ENCODE measurements around the gene NYNRIN. TPM values are rescaled to one million over a fixed set of nuclear protein-coding genes. Genes with fewer than 3 reads are reported as not detected.
"Not testable (repeated sequence)": the region's sequence is repeated elsewhere in the genome, so short reads cannot be mapped to it uniquely, and the experiment has no call there.

Gene NYNRIN
- total and polyA plus RNA-seq, 10 of the 15 experiments (the other 5 are each of a cell fraction or from before 2014, with no cell fraction given) = under 0.01 to 0.15 (median 0.01) TPM; not detected in 5

GRCh38 chr14:24353559-24354481 lies 45.0 kb upstream of the NYNRIN start (continued):
- TF ChIP-seq, protein P1, sequence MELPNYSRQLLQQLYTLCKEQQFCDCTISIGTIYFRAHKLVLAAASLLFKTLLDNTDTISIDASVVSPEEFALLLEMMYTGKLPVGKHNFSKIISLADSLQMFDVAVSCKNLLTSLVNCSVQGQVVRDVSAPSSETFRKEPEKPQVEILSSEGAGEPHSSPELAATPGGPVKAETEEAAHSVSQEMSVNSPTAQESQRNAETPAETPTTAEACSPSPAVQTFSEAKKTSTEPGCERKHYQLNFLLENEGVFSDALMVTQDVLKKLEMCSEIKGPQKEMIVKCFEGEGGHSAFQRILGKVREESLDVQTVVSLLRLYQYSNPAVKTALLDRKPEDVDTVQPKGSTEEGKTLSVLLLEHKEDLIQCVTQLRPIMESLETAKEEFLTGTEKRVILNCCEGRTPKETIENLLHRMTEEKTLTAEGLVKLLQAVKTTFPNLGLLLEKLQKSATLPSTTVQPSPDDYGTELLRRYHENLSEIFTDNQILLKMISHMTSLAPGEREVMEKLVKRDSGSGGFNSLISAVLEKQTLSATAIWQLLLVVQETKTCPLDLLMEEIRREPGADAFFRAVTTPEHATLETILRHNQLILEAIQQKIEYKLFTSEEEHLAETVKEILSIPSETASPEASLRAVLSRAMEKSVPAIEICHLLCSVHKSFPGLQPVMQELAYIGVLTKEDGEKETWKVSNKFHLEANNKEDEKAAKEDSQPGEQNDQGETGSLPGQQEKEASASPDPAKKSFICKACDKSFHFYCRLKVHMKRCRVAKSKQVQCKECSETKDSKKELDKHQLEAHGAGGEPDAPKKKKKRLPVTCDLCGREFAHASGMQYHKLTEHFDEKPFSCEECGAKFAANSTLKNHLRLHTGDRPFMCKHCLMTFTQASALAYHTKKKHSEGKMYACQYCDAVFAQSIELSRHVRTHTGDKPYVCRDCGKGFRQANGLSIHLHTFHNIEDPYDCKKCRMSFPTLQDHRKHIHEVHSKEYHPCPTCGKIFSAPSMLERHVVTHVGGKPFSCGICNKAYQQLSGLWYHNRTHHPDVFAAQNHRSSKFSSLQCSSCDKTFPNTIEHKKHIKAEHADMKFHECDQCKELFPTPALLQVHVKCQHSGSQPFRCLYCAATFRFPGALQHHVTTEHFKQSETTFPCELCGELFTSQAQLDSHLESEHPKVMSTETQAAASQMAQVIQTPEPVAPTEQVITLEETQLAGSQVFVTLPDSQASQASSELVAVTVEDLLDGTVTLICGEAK (IDR thresholded peaks at IDR 0.05; ENCODE audit: borderline replicate concordance) = no peak
- TF ChIP-seq ZSCAN29 (IDR thresholded peaks at IDR 0.05) (no peak), ELK1 (IDR thresholded peaks at IDR 0.05; ENCODE audit: low read depth, low read length) (no peak), CUX1 (IDR thresholded peaks at IDR 0.05; ENCODE audit: insufficient replicate concordance, low read depth, low read length) (no peak), HDAC6 (IDR thresholded peaks at IDR 0.05; ENCODE audit: unreplicated experiment) (no peak)

DNA sequence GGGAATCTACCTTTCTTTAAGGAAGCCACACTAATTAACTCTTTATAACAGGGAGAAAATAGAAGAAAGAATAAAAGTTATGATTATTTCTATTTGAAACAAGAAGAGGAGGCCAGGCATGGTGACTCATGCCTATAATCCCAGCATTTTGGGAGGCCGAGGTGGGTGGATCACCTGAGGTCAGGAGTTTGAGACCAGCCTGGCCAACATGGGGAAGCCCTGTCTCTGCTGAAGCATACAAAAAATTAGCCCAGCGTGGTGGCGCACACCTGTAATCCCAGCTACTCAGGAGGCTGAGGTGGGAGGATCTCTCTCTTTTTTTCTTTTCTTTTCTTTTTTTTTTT lies 44.3 kb upstream of the NYNRIN start:
- H4K20me1 ChIP-seq (ENCODE audit: control insufficient read depth, insufficient read depth); H3K27ac ChIP-seq (ENCODE audit: control insufficient read depth, insufficient read depth); H3K4me3 ChIP-seq; POLR2A ChIA-PET; H3K4me2 ChIP-seq (ENCODE audit: control insufficient read depth, insufficient read depth); RAD21 ChIA-PET (ENCODE audit: unreplicated experiment); H3K9ac ChIP-seq (ENCODE audit: control insufficient read depth, insufficient read depth, low read length); H3K9me3 ChIP-seq (replicated peaks; ENCODE audit: control insufficient read depth, insufficient read depth, low read length); intact Hi-C loops (cut with micrococcal nuclease; ENCODE audit: unreplicated experiment); H3K4me1 ChIP-seq (ENCODE audit: control insufficient read depth, insufficient read depth, low read length); SMC1A ChIA-PET (ENCODE audit: uncharacterized antibody, unreplicated experiment); DNase-seq (ENCODE audit: low read depth, low spot score); BruUV-seq (replicated peaks); H3K27me3 ChIP-seq (replicated peaks in 1 of 2; ENCODE audit: control insufficient read depth in 2 of 2, insufficient read depth in 2 of 2, low read length in 1 of 2); H2AFZ ChIP-seq (ENCODE audit: control insufficient read depth, low read depth, low read length); in situ Hi-C loops (cut with MboI); ATAC-seq; H3K36me3 ChIP-seq (ENCODE audit: control insufficient read depth in 2 of 2, insufficient read depth in 2 of 2, low read length in 1 of 2); CTCF ChIA-PET; H3K79me2 ChIP-seq (ENCODE audit: control insufficient read depth, insufficient read depth, low read length); FAIRE-seq: not testable (repeated sequence)
- WGBS (ENCODE audit: insufficient coverage, insufficient replicate concordance, low lambda C conversion rate, missing lambda C conversion rate) = 54% methylated on average over 3 of the region's 3 CpGs
